Breast epithelium (tissue), 3 donors: ENCODE data around the gene RSU1.

Experiments used
- POLR2A ChIP-seq: fragments of 450-650 bp; IDR thresholded peaks from one replicate; pipeline ENCODE4 v1.6.1; 2016; ENCODE audit warnings: antibody characterized with exemption, mild to moderate bottlenecking, moderate library complexity
- TF ChIP-seq, protein P1 (sequence below), 3 donors: fragments of 450-650 bp; IDR thresholded peaks; one replicate each; pipeline ENCODE4 v1.5.1; 2016 to 2017; ENCODE audit warnings: antibody characterized with exemption in 3 of 3, mild to moderate bottlenecking in 3 of 3, moderate library complexity in 3 of 3

DNA sequence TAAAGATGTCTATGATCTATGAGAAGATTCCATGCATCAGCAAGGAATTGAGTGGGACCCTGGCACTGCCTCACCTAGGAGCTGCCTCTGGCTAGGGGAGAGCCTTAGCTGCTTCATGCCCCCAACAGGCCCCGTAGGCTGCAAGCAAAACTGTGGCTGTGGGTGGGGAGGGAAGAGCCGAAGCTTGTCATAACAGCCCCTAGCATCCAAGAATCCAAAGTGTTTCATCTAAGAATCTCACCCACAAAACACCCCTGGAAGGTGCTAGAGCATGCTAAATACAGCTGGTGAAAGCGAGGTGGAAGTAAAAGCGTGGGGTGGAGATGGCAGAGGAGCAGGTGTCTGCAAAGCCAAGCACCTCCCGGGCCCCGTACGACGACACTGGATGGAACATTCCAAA is 208.0 kb downstream of the RSU1 start:
- no peak for TF ChIP-seq POLR2A
- TF ChIP-seq, protein P1, sequence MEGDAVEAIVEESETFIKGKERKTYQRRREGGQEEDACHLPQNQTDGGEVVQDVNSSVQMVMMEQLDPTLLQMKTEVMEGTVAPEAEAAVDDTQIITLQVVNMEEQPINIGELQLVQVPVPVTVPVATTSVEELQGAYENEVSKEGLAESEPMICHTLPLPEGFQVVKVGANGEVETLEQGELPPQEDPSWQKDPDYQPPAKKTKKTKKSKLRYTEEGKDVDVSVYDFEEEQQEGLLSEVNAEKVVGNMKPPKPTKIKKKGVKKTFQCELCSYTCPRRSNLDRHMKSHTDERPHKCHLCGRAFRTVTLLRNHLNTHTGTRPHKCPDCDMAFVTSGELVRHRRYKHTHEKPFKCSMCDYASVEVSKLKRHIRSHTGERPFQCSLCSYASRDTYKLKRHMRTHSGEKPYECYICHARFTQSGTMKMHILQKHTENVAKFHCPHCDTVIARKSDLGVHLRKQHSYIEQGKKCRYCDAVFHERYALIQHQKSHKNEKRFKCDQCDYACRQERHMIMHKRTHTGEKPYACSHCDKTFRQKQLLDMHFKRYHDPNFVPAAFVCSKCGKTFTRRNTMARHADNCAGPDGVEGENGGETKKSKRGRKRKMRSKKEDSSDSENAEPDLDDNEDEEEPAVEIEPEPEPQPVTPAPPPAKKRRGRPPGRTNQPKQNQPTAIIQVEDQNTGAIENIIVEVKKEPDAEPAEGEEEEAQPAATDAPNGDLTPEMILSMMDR (IDR thresholded peaks at IDR 0.05), result no peak
